Smooth muscle cell (in vitro differentiated cells): ENCODE data around the gene CCL27. TPM values are rescaled to one million over a fixed set of nuclear protein-coding genes. Genes with fewer than 3 reads are reported as not detected.

Experiments used
- DNase-seq: peaks from one replicate; lab custom pipeline; 2025; ENCODE audit not compliant: unreplicated experiment; lab: John Stamatoyannopoulos, UW
- H2AFZ ChIP-seq: fragments of 200-600 bp; sonication (generic); 2 replicates; pipeline ENCODE4 v1.6.0; 2016; ENCODE audit warnings: antibody characterized with exemption, low read depth, mild to moderate bottlenecking
- H3F3A ChIP-seq: fragments of 200-600 bp; sonication (generic); 2 replicates; pipeline ENCODE4 v1.6.0; 2017; ENCODE audit warnings: antibody characterized with exemption, low read depth
- H3K27ac ChIP-seq: fragments of 200-600 bp; sonication (generic); 2 replicates; pipeline ENCODE4 v1.5.1; 2016; ENCODE audit warnings: low read depth, mild to moderate bottlenecking
- H3K27me3 ChIP-seq: fragments of 200-600 bp; sonication (generic); 2 replicates; pipeline ENCODE4 v1.6.1; 2016; ENCODE audit warnings: low read depth, mild to moderate bottlenecking
- H3K36me3 ChIP-seq: fragments of 200-600 bp; sonication (generic); 2 replicates; pipeline ENCODE4 v1.5.1; 2016; ENCODE audit warnings: low read depth
- H3K4me1 ChIP-seq: fragments of 200-600 bp; sonication (generic); 2 replicates; pipeline ENCODE4 v1.5.1; 2016; ENCODE audit warnings: low read depth
- H3K4me2 ChIP-seq: fragments of 200-600 bp; sonication (generic); 2 replicates; pipeline ENCODE4 v1.6.0; 2016; ENCODE audit warnings: mild to moderate bottlenecking
- H3K4me3 ChIP-seq: fragments of 200-600 bp; sonication (generic); 2 replicates; pipeline ENCODE4 v1.5.1; 2016; ENCODE audit warnings: mild to moderate bottlenecking
- H3K79me2 ChIP-seq: fragments of 200-600 bp; sonication (generic); 2 replicates; pipeline ENCODE4 v1.6.0; 2016; ENCODE audit warnings: low read depth, mild to moderate bottlenecking
- H3K9ac ChIP-seq: fragments of 200-600 bp; sonication (generic); 2 replicates; pipeline ENCODE4 v1.6.0; 2016; ENCODE audit warnings: low read depth
- H3K9me3 ChIP-seq: fragments of 200-600 bp; sonication (generic); replicated peaks from 2 replicates; pipeline ENCODE4 v1.5.1; 2016; ENCODE audit warnings: low read depth
- H4K20me1 ChIP-seq: fragments of 200-600 bp; sonication (generic); 2 replicates; pipeline ENCODE4 v1.6.0; 2016; ENCODE audit warnings: low read depth
- WGBS: methylation state at CpG from one replicate; pipeline ENCODE4 v1.1.7; 2016; ENCODE audit warnings: low lambda C conversion rate; 5-methylcytosine and 5-hydroxymethylcytosine counted together
- polyA plus RNA-seq: library from polyadenylated mRNA; unstranded; fragments of >200 nt; fragmentation: Nextera tagmentation; extraction: Ambion mirVana; gene quantifications from 2 replicates; pipeline ENCODE4 v1.2.1, GENCODE V29; 2016
- total RNA-seq: library from RNA; depleted of rRNA; stranded (reverse); fragments of >200 nt; gene quantifications from 2 replicates; pipeline ENCODE4 v1.2.3, GENCODE V29; 2014
- TF ChIP-seq, protein P1 (sequence below): fragments of 200-600 bp; sonication (generic); IDR thresholded peaks from 2 replicates; pipeline ENCODE4 v1.5.1; 2017; ENCODE audit warnings: borderline replicate concordance, mild to moderate bottlenecking, antibody characterized with exemption; ENCODE audit not compliant: insufficient read depth, poor library complexity, severe bottlenecking

Gene CCL27
- total and polyA plus RNA-seq, 2 experiments from 2014 or later = 1.0 to 3.6 TPM

- H3K27me3 ChIP-seq = no peaks in the 10 kb centered on the region
- H3K27ac ChIP-seq = no peak overlapping the region
- H3K9me3 ChIP-seq = no peaks in the 10 kb centered on the region
- no peak overlapping the region for H3K4me3 ChIP-seq
- peaks cover 21% of the 10 kb centered on the region for H3K79me2 ChIP-seq
- 96% methylated on average over 8 of the region's 8 CpGs for WGBS
- H3K4me1 ChIP-seq = peaks cover 22% of the 10 kb centered on the region
- TF ChIP-seq, protein P1, sequence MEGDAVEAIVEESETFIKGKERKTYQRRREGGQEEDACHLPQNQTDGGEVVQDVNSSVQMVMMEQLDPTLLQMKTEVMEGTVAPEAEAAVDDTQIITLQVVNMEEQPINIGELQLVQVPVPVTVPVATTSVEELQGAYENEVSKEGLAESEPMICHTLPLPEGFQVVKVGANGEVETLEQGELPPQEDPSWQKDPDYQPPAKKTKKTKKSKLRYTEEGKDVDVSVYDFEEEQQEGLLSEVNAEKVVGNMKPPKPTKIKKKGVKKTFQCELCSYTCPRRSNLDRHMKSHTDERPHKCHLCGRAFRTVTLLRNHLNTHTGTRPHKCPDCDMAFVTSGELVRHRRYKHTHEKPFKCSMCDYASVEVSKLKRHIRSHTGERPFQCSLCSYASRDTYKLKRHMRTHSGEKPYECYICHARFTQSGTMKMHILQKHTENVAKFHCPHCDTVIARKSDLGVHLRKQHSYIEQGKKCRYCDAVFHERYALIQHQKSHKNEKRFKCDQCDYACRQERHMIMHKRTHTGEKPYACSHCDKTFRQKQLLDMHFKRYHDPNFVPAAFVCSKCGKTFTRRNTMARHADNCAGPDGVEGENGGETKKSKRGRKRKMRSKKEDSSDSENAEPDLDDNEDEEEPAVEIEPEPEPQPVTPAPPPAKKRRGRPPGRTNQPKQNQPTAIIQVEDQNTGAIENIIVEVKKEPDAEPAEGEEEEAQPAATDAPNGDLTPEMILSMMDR = no peak
- H3K4me2 ChIP-seq = no peak overlapping the region
- no peaks in the 10 kb centered on the region for H3K36me3 ChIP-seq
- DNase-seq = no peak
- H2AFZ ChIP-seq = no peak overlapping the region
- no peaks in the 10 kb centered on the region for H4K20me1 ChIP-seq
- H3K9ac ChIP-seq = no peak overlapping the region
- H3F3A ChIP-seq = peaks cover 17% of the 10 kb centered on the region
Observed at GRCh38 chr9:34648673-34649072, 13.8 kb downstream of the CCL27 start.

DNA sequence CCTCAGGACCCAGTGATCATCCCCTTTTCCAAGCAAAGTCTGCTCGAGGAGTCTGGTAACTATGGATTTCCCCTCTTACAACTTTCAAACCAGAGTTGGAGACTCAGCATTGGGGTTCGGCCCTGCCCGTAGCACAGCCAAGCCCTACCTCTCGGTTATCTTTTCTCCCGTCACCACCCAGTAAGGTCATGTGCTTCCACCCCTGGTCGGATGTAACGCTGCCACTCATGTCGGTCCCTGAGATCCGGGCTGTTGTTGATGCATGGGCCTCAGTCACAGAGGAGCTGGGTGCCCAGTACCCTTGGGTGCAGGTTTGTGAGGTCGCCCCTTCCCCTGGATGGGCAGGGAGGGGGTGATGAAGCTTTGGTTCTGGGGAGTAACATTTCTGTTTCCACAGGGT, 14.8 kb downstream of the CCL27 start:
- peak overlapping the region; percentile 58 for H3K27ac ChIP-seq
- no peaks in the 10 kb centered on the region for H4K20me1 ChIP-seq
- WGBS = 85% methylated on average over 10 of the region's 10 CpGs
- H3K27me3 ChIP-seq = no peaks in the 10 kb centered on the region
- H3K9ac ChIP-seq = peak overlapping the region; percentile 46
- peaks cover 12% of the 10 kb centered on the region for H3K4me1 ChIP-seq
- H3K4me3 ChIP-seq = peak overlapping the region; percentile 73
- no peak overlapping the region for H2AFZ ChIP-seq
- H3K36me3 ChIP-seq = no peaks in the 10 kb centered on the region
- DNase-seq = no peak
- H3K9me3 ChIP-seq = no peaks in the 10 kb centered on the region
- TF ChIP-seq, protein P1 = no peak
- peak overlapping the region; percentile 96 for H3K4me2 ChIP-seq
- peaks cover 21% of the 10 kb centered on the region for H3K79me2 ChIP-seq
- H3F3A ChIP-seq = peaks cover 14% of the 10 kb centered on the region

DNA sequence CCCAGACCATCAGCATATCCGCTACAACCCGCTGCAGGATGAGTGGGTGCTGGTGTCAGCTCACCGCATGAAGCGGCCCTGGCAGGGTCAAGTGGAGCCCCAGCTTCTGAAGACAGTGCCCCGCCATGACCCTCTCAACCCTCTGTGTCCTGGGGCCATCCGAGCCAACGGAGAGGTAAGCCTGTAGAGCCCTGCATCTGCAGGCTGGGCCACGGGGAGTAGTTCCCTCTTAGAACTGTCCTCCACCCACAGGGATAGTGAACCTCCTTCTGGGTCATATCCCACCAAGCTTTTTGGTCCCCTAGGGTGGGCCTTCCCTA, 15.4 kb downstream of the CCL27 start:
- WGBS = 4% methylated on average over 8 of the region's 8 CpGs
- Histone ChIP-seq H3K9ac (peak overlapping the region; percentile 46), H3K36me3 (no peaks in the 10 kb centered on the region), H3K27ac (peak overlapping the region; percentile 58), H3K79me2 (peaks cover 21% of the 10 kb centered on the region), H2AFZ (peak overlapping the region; percentile 95), H3F3A (peaks cover 9% of the 10 kb centered on the region), H3K4me2 (peak overlapping the region; percentile 96), H3K4me1 (peaks cover 8% of the 10 kb centered on the region), H3K4me3 (peak overlapping the region; percentile 73), H3K27me3 (no peaks in the 10 kb centered on the region), H4K20me1 (no peaks in the 10 kb centered on the region), H3K9me3 (no peaks in the 10 kb centered on the region)
- DNase-seq = no peak
- TF ChIP-seq, protein P1 = no peak
